Measurements from ENCODE around the gene CTNNA3. TPM values are rescaled to one million over a fixed set of nuclear protein-coding genes. Genes with fewer than 3 reads are reported as not detected.
"Not testable (repeated sequence)": the region's sequence is repeated elsewhere in the genome, so short reads cannot be mapped to it uniquely, and the experiment has no call there.

Gene CTNNA3
- total RNA-seq, 1 experiment from 2014 or later = not detected

- BruUV-seq (replicated peaks) = no TSS peak
- CTCF ChIA-PET = no interaction called here
- no peak overlapping the region for H3K27ac Mint-ChIP-seq (ENCODE audit: unreplicated experiment)
- no peak overlapping the region for H3K4me3 Mint-ChIP-seq (ENCODE audit: low read depth, unreplicated experiment)
- no peaks in the 10 kb centered on the region for H3K36me3 Mint-ChIP-seq (ENCODE audit: insufficient read depth, unreplicated experiment)
- no peaks in the 10 kb centered on the region for H3K27me3 Mint-ChIP-seq (ENCODE audit: unreplicated experiment)
- no peak for TF ChIP-seq CTCF (IDR thresholded peaks at IDR 0.05; ENCODE audit: unreplicated experiment)
- DNase-seq = no peak
- H3K9me3 Mint-ChIP-seq (ENCODE audit: low read depth, unreplicated experiment) = peaks cover 7% of the 10 kb centered on the region
- H3K4me1 Mint-ChIP-seq (ENCODE audit: low read depth, unreplicated experiment) = no peaks in the 10 kb centered on the region
- intact Hi-C loops (cut with micrococcal nuclease; ENCODE audit: unreplicated experiment) = no loop called here
Measured at GRCh38 chr10:67587771-67588170, 108.2 kb downstream of the CTNNA3 start.

GRCh38 chr10:67575532-67575931, 120.5 kb downstream of the CTNNA3 start:
- BruUV-seq (replicated peaks) = no TSS peak
- H3K27ac Mint-ChIP-seq (ENCODE audit: unreplicated experiment) = no peak overlapping the region
- no peak for TF ChIP-seq CTCF (IDR thresholded peaks at IDR 0.05; ENCODE audit: unreplicated experiment)
- CTCF ChIA-PET = no interaction called here
- H3K4me1 Mint-ChIP-seq (ENCODE audit: low read depth, unreplicated experiment) = no peaks in the 10 kb centered on the region
- H3K9me3 Mint-ChIP-seq (ENCODE audit: low read depth, unreplicated experiment) = no peaks in the 10 kb centered on the region
- intact Hi-C loops (cut with micrococcal nuclease; ENCODE audit: unreplicated experiment) = no loop called here
- H3K4me3 Mint-ChIP-seq (ENCODE audit: low read depth, unreplicated experiment) = no peak overlapping the region
- no peak for DNase-seq
- no peaks in the 10 kb centered on the region for H3K27me3 Mint-ChIP-seq (ENCODE audit: unreplicated experiment)
- H3K36me3 Mint-ChIP-seq (ENCODE audit: insufficient read depth, unreplicated experiment) = no peaks in the 10 kb centered on the region

- TF ChIP-seq CTCF (IDR thresholded peaks at IDR 0.05; ENCODE audit: unreplicated experiment) = no peak
- no peaks in the 10 kb centered on the region for H3K27me3 Mint-ChIP-seq (ENCODE audit: unreplicated experiment)
- intact Hi-C loops (cut with micrococcal nuclease; ENCODE audit: unreplicated experiment) = no loop called here
- no peaks in the 10 kb centered on the region for H3K36me3 Mint-ChIP-seq (ENCODE audit: insufficient read depth, unreplicated experiment)
- BruUV-seq (replicated peaks) = no TSS peak
- H3K4me3 Mint-ChIP-seq (ENCODE audit: low read depth, unreplicated experiment) = no peak overlapping the region
- H3K4me1 Mint-ChIP-seq (ENCODE audit: low read depth, unreplicated experiment) = no peaks in the 10 kb centered on the region
- CTCF ChIA-PET = no interaction called here
- no peak for DNase-seq
- no peak overlapping the region for H3K27ac Mint-ChIP-seq (ENCODE audit: unreplicated experiment)
- H3K9me3 Mint-ChIP-seq (ENCODE audit: low read depth, unreplicated experiment) = no peaks in the 10 kb centered on the region
Measured at GRCh38 chr10:67573484-67573883, 122.5 kb downstream of the CTNNA3 start.

GRCh38 chr10:67571503-67571902, 124.5 kb downstream of the CTNNA3 start:
- H3K9me3 Mint-ChIP-seq (ENCODE audit: low read depth, unreplicated experiment) = no peaks in the 10 kb centered on the region
- no peak overlapping the region for H3K27ac Mint-ChIP-seq (ENCODE audit: unreplicated experiment)
- BruUV-seq (replicated peaks) = no TSS peak
- no peaks in the 10 kb centered on the region for H3K27me3 Mint-ChIP-seq (ENCODE audit: unreplicated experiment)
- CTCF ChIA-PET = no interaction called here
- TF ChIP-seq CTCF (IDR thresholded peaks at IDR 0.05; ENCODE audit: unreplicated experiment) = no peak
- H3K4me1 Mint-ChIP-seq (ENCODE audit: low read depth, unreplicated experiment) = no peaks in the 10 kb centered on the region
- no peak overlapping the region for H3K4me3 Mint-ChIP-seq (ENCODE audit: low read depth, unreplicated experiment)
- no peak for DNase-seq
- intact Hi-C loops (cut with micrococcal nuclease; ENCODE audit: unreplicated experiment) = no loop called here
- H3K36me3 Mint-ChIP-seq (ENCODE audit: insufficient read depth, unreplicated experiment) = no peaks in the 10 kb centered on the region

GRCh38 chr10:67558311-67558710, 137.7 kb downstream of the CTNNA3 start:
- H3K4me1 Mint-ChIP-seq (ENCODE audit: low read depth, unreplicated experiment); H3K27ac Mint-ChIP-seq (ENCODE audit: unreplicated experiment); DNase-seq; intact Hi-C loops (cut with micrococcal nuclease; ENCODE audit: unreplicated experiment); CTCF ChIA-PET; BruUV-seq (replicated peaks); H3K36me3 Mint-ChIP-seq (ENCODE audit: insufficient read depth, unreplicated experiment); H3K9me3 Mint-ChIP-seq (ENCODE audit: low read depth, unreplicated experiment); H3K4me3 Mint-ChIP-seq (ENCODE audit: low read depth, unreplicated experiment): not testable (repeated sequence)
- peaks cover 11% of the 10 kb centered on the region for H3K27me3 Mint-ChIP-seq (ENCODE audit: unreplicated experiment)
